CD14-positive monocyte (primary cell): ENCODE data around the gene ZFP91. TPM values are rescaled to one million over a fixed set of nuclear protein-coding genes. Genes with fewer than 3 reads are reported as not detected.

Experiments
- DNase-seq, 3 donors: peaks; one replicate each; pipeline ENCODE4 v3.0.0-alpha.2; 2011 to 2022
- H2AFZ ChIP-seq: 2 replicates; pipeline ENCODE4 v1.6.0; 2012; ENCODE audit warnings: mild to moderate bottlenecking, low read depth, low read length, inconsistent platforms; ENCODE audit not compliant: insufficient read depth, poor library complexity, severe bottlenecking
- H3K27ac ChIP-seq, 2 donors: 1 replicate in 1 of 2; 2 replicates in 1 of 2; pipeline ENCODE4 v1.5.1; 2012 to 2013; ENCODE audit warnings: low read length in 2 of 2, control low read depth in 1 of 2, inconsistent platforms in 1 of 2, low read depth in 1 of 2, mild to moderate bottlenecking in 1 of 2
- H3K27me3 ChIP-seq, 2 donors: one replicate each; pipeline versions ENCODE4 v1.6.0 to v1.6.1; 2011 to 2013; ENCODE audit warnings: low read length in 2 of 2; ENCODE audit not compliant: control insufficient read depth in 2 of 2, insufficient read depth in 2 of 2
- H3K36me3 ChIP-seq, 2 donors: replicated peaks in 1 of 2; 1 replicate in 1 of 2; 2 replicates in 1 of 2; pipeline versions ENCODE4 v1.5.1 to v1.6.1; 2012 to 2013; ENCODE audit warnings: low read length in 2 of 2, control low read depth in 1 of 2, inconsistent platforms in 1 of 2, mild to moderate bottlenecking in 1 of 2; ENCODE audit not compliant: insufficient read depth in 2 of 2, control insufficient read depth in 1 of 2
- H3K4me1 ChIP-seq, 2 donors: 1 replicate in 1 of 2; 2 replicates in 1 of 2; pipeline versions ENCODE4 v1.5.1 to v1.6.1; 2012 to 2013; ENCODE audit warnings: low read length in 2 of 2, control low read depth in 1 of 2, inconsistent platforms in 1 of 2, mild to moderate bottlenecking in 1 of 2, moderate library complexity in 1 of 2; ENCODE audit not compliant: insufficient read depth in 2 of 2, control insufficient read depth in 1 of 2
- H3K4me2 ChIP-seq: replicated peaks from 2 replicates; pipeline ENCODE3; 2012; ENCODE audit warnings: low read length, moderate library complexity, mild to moderate bottlenecking; ENCODE audit not compliant: poor library complexity, severe bottlenecking; ENCODE audit errors: extremely low read depth
- H3K4me3 ChIP-seq, 3 experiments: fragments of 200-600 bp in 1 of 3; sonication (generic) in 1 of 3; replicated peaks in 1 of 3; 1 replicate in 2 of 3; 2 replicates in 1 of 3; pipeline ENCODE4 v1.5.1; 2011 to 2013; ENCODE audit warnings: low read length in 3 of 3, mild to moderate bottlenecking in 3 of 3, control low read depth in 2 of 3, low read depth in 2 of 3, inconsistent platforms in 1 of 3, moderate library complexity in 1 of 3
- H3K79me2 ChIP-seq: 2 replicates; pipeline ENCODE4 v1.6.0; 2012; ENCODE audit warnings: mild to moderate bottlenecking, control low read depth, inconsistent platforms, low read length, moderate library complexity; ENCODE audit not compliant: insufficient read depth
- H3K9ac ChIP-seq: 2 replicates; pipeline ENCODE4 v1.6.0; 2017; ENCODE audit warnings: low read length, mild to moderate bottlenecking; ENCODE audit not compliant: insufficient read depth, poor library complexity, severe bottlenecking
- H3K9me3 ChIP-seq, 2 donors: replicated peaks in 1 of 2; 1 replicate in 1 of 2; 2 replicates in 1 of 2; pipeline versions ENCODE4 v1.5.1 to v1.6.1; 2012 to 2013; ENCODE audit warnings: low read length in 2 of 2, control low read depth in 1 of 2; ENCODE audit not compliant: control insufficient read depth in 1 of 2, insufficient read depth in 1 of 2
- H4K20me1 ChIP-seq: 2 replicates; pipeline ENCODE4 v1.6.0; 2012; ENCODE audit warnings: mild to moderate bottlenecking, low read length, control low read depth, moderate library complexity; ENCODE audit not compliant: insufficient read depth
- H3K27ac Mint-ChIP-seq, 7 donors: one replicate each; pipeline ENCODE4 v1.8.0; 2020; ENCODE audit warnings: mild to moderate bottlenecking in 7 of 7, mixed read lengths in 7 of 7, moderate library complexity in 6 of 7, inconsistent platforms in 2 of 7
- H3K27me3 Mint-ChIP-seq, 3 donors: one replicate each; pipeline ENCODE4 v1.8.0; 2021 to 2022; ENCODE audit warnings: low read depth in 3 of 3, mild to moderate bottlenecking in 3 of 3, mixed read lengths in 3 of 3, moderate library complexity in 3 of 3, inconsistent platforms in 1 of 3
- H3K36me3 Mint-ChIP-seq, 2 donors: one replicate each; pipeline ENCODE4 v1.8.0; 2020; ENCODE audit warnings: mixed read lengths in 2 of 2, inconsistent platforms in 1 of 2, mild to moderate bottlenecking in 1 of 2
- H3K4me1 Mint-ChIP-seq: one replicate; pipeline ENCODE4 v1.8.0; 2020; ENCODE audit warnings: mild to moderate bottlenecking, mixed read lengths
- H3K4me3 Mint-ChIP-seq, 2 donors: one replicate each; pipeline ENCODE4 v1.8.0; 2020; ENCODE audit warnings: mild to moderate bottlenecking in 2 of 2, mixed read lengths in 2 of 2, moderate library complexity in 1 of 2
- H3K9me3 Mint-ChIP-seq, 7 donors: one replicate each; pipeline ENCODE4 v1.8.0; 2020 to 2022; ENCODE audit warnings: mixed read lengths in 7 of 7, mild to moderate bottlenecking in 6 of 7, moderate library complexity in 6 of 7, inconsistent platforms in 2 of 7
- WGBS: methylation state at CpG from one replicate; pipeline ENCODE4 v1.1.5; 2013; ENCODE audit warnings: missing lambda C conversion rate; ENCODE audit not compliant: insufficient coverage; 5-methylcytosine and 5-hydroxymethylcytosine counted together
- intact Hi-C, 2 donors: fragments of 100-400 bp; cut with micrococcal nuclease; formaldehyde crosslinking; loops; one replicate each; pipeline versions ENCODE4 v1.15.0 to v1.15.1; 2023
- polyA plus RNA-seq, 3 donors: library from polyadenylated mRNA; depleted of rRNA in 1 of 3; unstranded in 2 of 3; stranded (reverse) in 1 of 3; fragments of 300-500 nt in 2 of 3; fragments of >200 nt in 1 of 3; fragmentation: Illumina TruSeq in 2 of 3; gene quantifications; 1 replicate in 2 of 3; 2 replicates in 1 of 3; pipeline ENCODE4 v1.2.3, GENCODE V29; 2012 to 2021
- TF ChIP-seq, protein P1 (sequence below): fragments of 200-600 bp; IDR thresholded peaks from one replicate; pipeline ENCODE4 v1.8.0; 2022; ENCODE audit warnings: antibody characterized with exemption, mild to moderate bottlenecking

Gene ZFP91
- polyA plus RNA-seq, 3 donors: 8.0 to 15.8 (median 8.3) TPM

DNA sequence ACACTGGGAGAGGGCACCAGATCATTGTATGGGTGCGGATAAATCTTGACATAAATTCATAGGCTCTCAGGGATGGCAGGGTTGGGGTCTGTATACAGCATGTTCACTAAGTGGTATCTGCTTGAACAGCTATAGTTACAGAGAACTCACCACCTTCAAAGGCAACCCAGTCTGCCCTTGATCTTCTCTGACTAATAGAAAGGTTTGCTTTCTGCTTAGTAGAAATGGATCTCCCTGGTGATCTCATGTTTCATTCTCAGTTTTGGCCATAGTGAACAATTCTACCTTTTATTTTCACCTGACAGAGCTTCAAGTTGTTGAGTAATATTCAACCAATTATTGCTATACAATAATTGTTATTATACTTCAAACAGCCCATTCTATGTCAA lies 76.0 kb downstream of the ZFP91 start:
- no CpG with 5 or more reads among the region's 1 CpG for WGBS
- Histone ChIP-seq H3K36me3 (no peaks in the 10 kb centered on the region), H4K20me1 (no peaks in the 10 kb centered on the region), H3K27ac (no peak overlapping the region), H3K4me2 (no peak overlapping the region), H3K79me2 (no peaks in the 10 kb centered on the region), H3K9ac (no peak overlapping the region), H3K9me3 (no peaks in the 10 kb centered on the region), H3K27me3 (no peaks in the 10 kb centered on the region), H2AFZ (no peak overlapping the region), H3K4me3 (no peak overlapping the region), H3K4me1 (no peaks in the 10 kb centered on the region)
- no peak for DNase-seq
- Mint-ChIP-seq H3K9me3 (no peaks in the 10 kb centered on the region), H3K4me1 (peaks cover 4% of the 10 kb centered on the region), H3K36me3 (no peaks in the 10 kb centered on the region), H3K27me3 (peaks cover 0 to 2% (median 0%) of the 10 kb centered on the region in 3 donors), H3K27ac (no peak overlapping the region), H3K4me3 (no peak overlapping the region)
- intact Hi-C loops: loop anchor here (2.0 to 10.0 kb wide), 3 partner anchors 134 to 410 kb away; no protein-coding TSS in a partner anchor
- TF ChIP-seq, protein P1, sequence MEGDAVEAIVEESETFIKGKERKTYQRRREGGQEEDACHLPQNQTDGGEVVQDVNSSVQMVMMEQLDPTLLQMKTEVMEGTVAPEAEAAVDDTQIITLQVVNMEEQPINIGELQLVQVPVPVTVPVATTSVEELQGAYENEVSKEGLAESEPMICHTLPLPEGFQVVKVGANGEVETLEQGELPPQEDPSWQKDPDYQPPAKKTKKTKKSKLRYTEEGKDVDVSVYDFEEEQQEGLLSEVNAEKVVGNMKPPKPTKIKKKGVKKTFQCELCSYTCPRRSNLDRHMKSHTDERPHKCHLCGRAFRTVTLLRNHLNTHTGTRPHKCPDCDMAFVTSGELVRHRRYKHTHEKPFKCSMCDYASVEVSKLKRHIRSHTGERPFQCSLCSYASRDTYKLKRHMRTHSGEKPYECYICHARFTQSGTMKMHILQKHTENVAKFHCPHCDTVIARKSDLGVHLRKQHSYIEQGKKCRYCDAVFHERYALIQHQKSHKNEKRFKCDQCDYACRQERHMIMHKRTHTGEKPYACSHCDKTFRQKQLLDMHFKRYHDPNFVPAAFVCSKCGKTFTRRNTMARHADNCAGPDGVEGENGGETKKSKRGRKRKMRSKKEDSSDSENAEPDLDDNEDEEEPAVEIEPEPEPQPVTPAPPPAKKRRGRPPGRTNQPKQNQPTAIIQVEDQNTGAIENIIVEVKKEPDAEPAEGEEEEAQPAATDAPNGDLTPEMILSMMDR: no peak

DNA sequence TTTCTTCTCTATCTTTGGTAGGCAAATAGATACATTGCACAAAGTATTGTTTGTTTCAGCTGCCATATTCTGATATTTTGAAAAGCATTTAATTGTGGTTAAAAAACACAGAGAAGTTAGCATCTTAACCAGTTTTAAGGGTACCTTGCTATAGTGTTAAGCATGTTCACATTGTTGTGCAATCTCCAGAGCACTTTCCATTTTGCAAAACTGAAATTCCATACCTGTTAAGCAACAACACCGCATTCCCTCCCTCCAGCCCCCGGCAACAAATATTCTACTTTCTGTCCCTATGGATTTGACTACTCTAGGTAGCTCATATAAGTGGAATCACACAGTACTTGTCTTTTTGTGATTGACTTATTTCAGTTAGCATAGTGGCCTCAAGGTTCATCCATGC lies 77.5 kb downstream of the ZFP91 start:
- Mint-ChIP-seq H3K4me1 (peaks cover 4% of the 10 kb centered on the region), H3K27ac (no peak overlapping the region), H3K27me3 (peaks cover 0 to 2% (median 0%) of the 10 kb centered on the region in 3 donors), H3K36me3 (no peaks in the 10 kb centered on the region), H3K9me3 (peaks cover 0 to 7% (median 4%) of the 10 kb centered on the region in 7 donors), H3K4me3 (no peak overlapping the region)
- WGBS: no CpG with 5 or more reads among the region's 2 CpGs
- no peak for DNase-seq
- Histone ChIP-seq H3K27me3 (no peaks in the 10 kb centered on the region), H2AFZ (no peak overlapping the region), H3K9me3 (peaks cover 0 to 2% of the 10 kb centered on the region in 2 donors), H3K79me2 (no peaks in the 10 kb centered on the region), H3K27ac (no peak overlapping the region), H3K4me1 (no peaks in the 10 kb centered on the region), H3K4me2 (no peak overlapping the region), H4K20me1 (no peaks in the 10 kb centered on the region), H3K4me3 (no peak overlapping the region), H3K9ac (no peak overlapping the region), H3K36me3 (no peaks in the 10 kb centered on the region)
- TF ChIP-seq, protein P1: no peak
- intact Hi-C loops: loop anchor here in 1 of 2 donors (10.0 kb wide), 2 partner anchors 248 to 408 kb away; no protein-coding TSS in a partner anchor
